GM12874 (cell line): Measurements from ENCODE around the gene PTGFRN.

Experiments
- CTCF ChIP-seq: IDR thresholded peaks from 2 replicates; pipeline ENCODE4 v1.5.1; 2011; ENCODE audit warnings: low read depth, mild to moderate bottlenecking, control low read depth, low read length, moderate library complexity; ENCODE audit not compliant: insufficient read depth

PTGFRN gene

DNA sequence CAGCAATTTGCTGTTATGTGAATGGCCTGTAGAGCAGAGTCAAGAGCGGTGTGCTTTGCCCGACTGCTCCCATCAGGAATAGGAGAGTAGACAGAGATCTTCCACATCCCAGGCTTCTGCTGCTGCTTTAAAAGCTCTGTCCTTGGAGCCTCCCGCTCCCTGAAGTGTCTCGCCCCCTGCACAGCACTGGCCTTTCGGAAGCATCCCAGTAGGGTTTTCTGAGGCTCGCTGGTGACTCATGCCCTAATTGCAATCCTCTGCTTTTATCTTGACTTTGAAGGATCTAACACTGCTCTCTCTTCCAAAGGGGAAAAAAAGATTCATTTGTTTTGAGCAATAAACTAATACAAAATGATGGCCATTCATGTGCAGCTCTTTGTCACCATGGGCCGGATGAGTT is 78.5 kb downstream of the PTGFRN start:
- no peak for TF ChIP-seq CTCF

DNA sequence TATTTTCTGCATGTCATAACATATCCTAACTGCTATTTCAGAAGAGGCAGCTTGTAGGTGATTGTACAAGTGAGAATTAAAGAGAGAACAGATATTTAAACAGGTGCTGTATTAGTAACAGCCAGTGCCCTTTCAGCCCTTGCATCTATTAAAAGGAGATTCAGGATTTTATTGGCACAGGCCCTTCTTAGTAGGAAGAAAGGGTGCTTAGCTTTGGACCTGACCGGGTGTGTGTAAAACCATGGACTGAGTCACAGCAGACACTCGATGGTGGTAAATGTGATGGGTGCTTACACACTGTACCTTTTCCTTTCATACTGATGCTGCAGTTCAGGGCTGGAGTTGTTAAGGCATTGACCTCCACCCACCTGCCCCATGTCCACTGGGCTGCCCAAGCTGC is 79.2 kb downstream of the PTGFRN start:
- TF ChIP-seq CTCF, result no peak

GRCh38 chr1:116989835-116990234 is 80.1 kb downstream of the PTGFRN start:
- TF ChIP-seq CTCF, result no peak

- TF ChIP-seq CTCF, result no peak
These were observed 81.0 kb downstream of the PTGFRN start for GRCh38 chr1:116990612-116991151.

- TF ChIP-seq CTCF, result no peak
These were observed 81.6 kb downstream of the PTGFRN start for GRCh38 chr1:116991171-116991845.

- TF ChIP-seq CTCF, result no peak
These were observed 82.2 kb downstream of the PTGFRN start for GRCh38 chr1:116991918-116992317.

DNA sequence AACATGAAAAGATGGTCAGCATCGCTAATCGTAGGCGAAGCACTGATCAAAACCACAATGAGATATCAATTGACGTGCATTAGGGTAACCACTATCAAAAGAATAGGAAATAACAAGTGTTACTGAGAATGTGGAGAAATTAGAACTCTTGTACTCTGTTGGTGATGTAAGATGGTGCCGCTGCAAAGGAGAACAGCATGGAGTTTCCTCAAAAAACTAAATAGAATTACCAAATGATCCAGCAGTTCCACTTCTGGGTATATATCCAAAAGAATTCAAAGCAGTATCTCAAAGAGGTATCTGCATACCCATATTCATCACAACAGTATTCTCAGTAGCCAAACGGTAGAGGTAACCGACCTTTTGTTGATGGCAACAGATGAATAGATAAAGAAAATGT is 83.6 kb downstream of the PTGFRN start:
- no peak for TF ChIP-seq CTCF
